Esophagus squamous epithelium (tissue), 4 donors: Measurements from ENCODE around the gene RCOR1.

Experiments
- CTCF ChIP-seq, 6 experiments: fragments of 450-650 bp in 4 of 6; fragments of 200-600 bp in 2 of 6; sonication (generic) in 2 of 6; IDR thresholded peaks; one replicate each; pipeline ENCODE4 v1.5.1; 2016 to 2019; ENCODE audit warnings: antibody characterized with exemption in 6 of 6, mild to moderate bottlenecking in 4 of 6, moderate library complexity in 4 of 6
- POLR2A ChIP-seq, 4 donors: fragments of 450-650 bp; IDR thresholded peaks; one replicate each; pipeline ENCODE4 v1.6.1; 2017; ENCODE audit warnings: antibody characterized with exemption in 4 of 4, mild to moderate bottlenecking in 4 of 4, moderate library complexity in 3 of 4

- no peak for TF ChIP-seq POLR2A (IDR thresholded peaks at IDR 0.05)
- no peak for TF ChIP-seq CTCF (IDR thresholded peaks at IDR 0.05)
These were observed 34.8 kb upstream of the RCOR1 start for GRCh38 chr14:102557434-102558226.
